AG09309 (cell line): ENCODE measurements around the gene KDM3A.

Experiments
- DNase-seq: peaks from one replicate; pipeline ENCODE4 v3.0.0-alpha.2; 2010; ENCODE audit warnings: low read depth
- H3K4me3 ChIP-seq: 2 replicates; pipeline ENCODE4 v1.5.1; 2011; ENCODE audit warnings: mild to moderate bottlenecking, low read depth, low read length, moderate library complexity; ENCODE audit not compliant: control insufficient read depth
- CTCF ChIP-seq: IDR thresholded peaks from 2 replicates; pipeline ENCODE4 v1.5.1; 2011; ENCODE audit warnings: mild to moderate bottlenecking, low read depth, low read length, inconsistent platforms; ENCODE audit not compliant: insufficient read depth, control insufficient read depth; ENCODE audit errors: missing control alignments

KDM3A gene

GRCh38 chr2:86484385-86484784 lies 43.2 kb downstream of the KDM3A start:
- no peak for TF ChIP-seq CTCF
- no peak overlapping the region for H3K4me3 ChIP-seq
- DNase-seq, result no peak

GRCh38 chr2:86485103-86485502 lies 43.9 kb downstream of the KDM3A start:
- no peak overlapping the region for H3K4me3 ChIP-seq
- DNase-seq, result no peak
- TF ChIP-seq CTCF, result no peak

GRCh38 chr2:86485802-86486201 lies 44.6 kb downstream of the KDM3A start:
- DNase-seq, result no peak
- no peak for TF ChIP-seq CTCF
- H3K4me3 ChIP-seq, result no peak overlapping the region

- no peak for DNase-seq
- no peak for TF ChIP-seq CTCF
- no peak overlapping the region for H3K4me3 ChIP-seq
These were observed 45.9 kb downstream of the KDM3A start for GRCh38 chr2:86487062-86487461.

- TF ChIP-seq CTCF, result no peak
- no peak for DNase-seq
- no peak overlapping the region for H3K4me3 ChIP-seq
These were observed 47.5 kb downstream of the KDM3A start for GRCh38 chr2:86488561-86489250.

- DNase-seq, result no peak
- no peak overlapping the region for H3K4me3 ChIP-seq
- no peak for TF ChIP-seq CTCF
These were observed 48.4 kb downstream of the KDM3A start for GRCh38 chr2:86489542-86489941.
